GM18861 (cell line): Measurements from ENCODE around the gene UTP3.
"Not testable (repeated sequence)": the region's sequence is repeated elsewhere in the genome, so short reads cannot be mapped to it uniquely, and the experiment has no call there.

Source experiments
- ATAC-seq: cut with Tn5 transposase; IDR thresholded peaks from one replicate; pipeline ENCODE4 v1.9.1; 2021; ENCODE audit not compliant: unreplicated experiment

The UTP3 gene

GRCh38 chr4:70687821-70688794, at the start of gene UTP3:
Gene UTP3, plus strand, starts transcription at chr4:70688532. Its CDS starts 146 bp downstream, at chr4:70688678.
- peak; percentile 93 for ATAC-seq

GRCh38 chr4:70640192-70640591, 48.1 kb upstream of the UTP3 start:
- peak; percentile 47 for ATAC-seq

- ATAC-seq, result not testable (repeated sequence)
Observed at GRCh38 chr4:70650741-70651140, 37.6 kb upstream of the UTP3 start.

- ATAC-seq, result no peak
Observed at GRCh38 chr4:70651864-70652506, 36.3 kb upstream of the UTP3 start.

GRCh38 chr4:70654605-70655011, 33.7 kb upstream of the UTP3 start:
- ATAC-seq, result no peak

GRCh38 chr4:70657326-70657725, 31.0 kb upstream of the UTP3 start:
- no peak for ATAC-seq

- no peak for ATAC-seq
Observed at GRCh38 chr4:70658418-70658817, 29.9 kb upstream of the UTP3 start.

GRCh38 chr4:70660106-70660505, 28.2 kb upstream of the UTP3 start:
- ATAC-seq, result no peak

- peak; percentile 70 for ATAC-seq
Observed at GRCh38 chr4:70661309-70661922, 26.9 kb upstream of the UTP3 start.

- no peak for ATAC-seq
Observed at GRCh38 chr4:70666369-70666768, 22.0 kb upstream of the UTP3 start, which contains the start of gene JCHAIN. Gene JCHAIN, minus strand, starts transcription at chr4:70666508. Its CDS starts 18 bp downstream, at chr4:70666490.

GRCh38 chr4:70667740-70668535, 20.4 kb upstream of the UTP3 start:
- ATAC-seq, result no peak

GRCh38 chr4:70670332-70671014, 17.9 kb upstream of the UTP3 start:
- no peak for ATAC-seq

GRCh38 chr4:70671091-70671490, 17.2 kb upstream of the UTP3 start:
- no peak for ATAC-seq

GRCh38 chr4:70674191-70674590, 14.1 kb upstream of the UTP3 start:
- ATAC-seq, result no peak

GRCh38 chr4:70674731-70675130, 13.6 kb upstream of the UTP3 start:
- no peak for ATAC-seq

GRCh38 chr4:70676554-70677090, 11.7 kb upstream of the UTP3 start:
- ATAC-seq, result no peak

GRCh38 chr4:70678383-70678999, 9.8 kb upstream of the UTP3 start:
- peak; percentile 72 for ATAC-seq

- no peak for ATAC-seq
Observed at GRCh38 chr4:70680934-70681333, 7.4 kb upstream of the UTP3 start.

GRCh38 chr4:70681704-70682103, 6.6 kb upstream of the UTP3 start:
- ATAC-seq, result peak; percentile 37
